Muscle of leg (tissue), 11 donors: ENCODE results near the gene TMEM138. TPM values are rescaled to one million over a fixed set of nuclear protein-coding genes. Genes with fewer than 3 reads are reported as not detected.
A peak's percentile ranks its signal among the peaks of the same experiment; 100 is the strongest.

Experiments
- DNase-seq: peaks from one replicate; pipeline ENCODE4 v3.0.0; 2013
- H3K27ac ChIP-seq: one replicate; pipeline ENCODE4 v1.5.1; 2013; ENCODE audit warnings: mild to moderate bottlenecking, low read length, control low read depth
- H3K27me3 ChIP-seq: one replicate; pipeline ENCODE4 v1.6.1; 2013; ENCODE audit warnings: low read length; ENCODE audit not compliant: control insufficient read depth, insufficient read depth
- H3K36me3 ChIP-seq: one replicate; pipeline ENCODE4 v1.6.1; 2013; ENCODE audit warnings: low read length; ENCODE audit not compliant: control insufficient read depth, insufficient read depth
- H3K4me1 ChIP-seq: one replicate; pipeline ENCODE4 v1.6.1; 2013; ENCODE audit warnings: low read length; ENCODE audit not compliant: control insufficient read depth, insufficient read depth
- H3K4me3 ChIP-seq: one replicate; pipeline ENCODE4 v1.5.1; 2013; ENCODE audit warnings: low read length, control low read depth
- H3K9me3 ChIP-seq: replicated peaks from 2 replicates; pipeline ENCODE4 v1.6.1; 2013; ENCODE audit warnings: low read depth, low read length; ENCODE audit not compliant: control insufficient read depth
- WGBS: methylation state at CpG from one replicate; pipeline ENCODE4 v1.1.5; 2013; ENCODE audit warnings: missing lambda C conversion rate; ENCODE audit not compliant: insufficient coverage; 5-methylcytosine and 5-hydroxymethylcytosine counted together
- polyA plus RNA-seq, 8 donors: library from polyadenylated mRNA; unstranded; fragments of 120-200 nt; gene quantifications; one replicate each; pipeline versions ENCODE4 v1.2.1 to v1.2.3, GENCODE V29; 2013; ENCODE audit warnings: inconsistent platforms in 1 of 8, low replicate concordance in 1 of 8; ENCODE audit not compliant: insufficient read length in 8 of 8, insufficient read depth in 1 of 8
- total RNA-seq: library from RNA; stranded (reverse); fragments of 120-200 nt; gene quantifications from one replicate; pipeline ENCODE4 v1.2.4, GENCODE V29; 2013

The TMEM138 gene
- total and polyA plus RNA-seq, 9 donors, result 14.4 to 25.1 (median 20.0) TPM

DNA sequence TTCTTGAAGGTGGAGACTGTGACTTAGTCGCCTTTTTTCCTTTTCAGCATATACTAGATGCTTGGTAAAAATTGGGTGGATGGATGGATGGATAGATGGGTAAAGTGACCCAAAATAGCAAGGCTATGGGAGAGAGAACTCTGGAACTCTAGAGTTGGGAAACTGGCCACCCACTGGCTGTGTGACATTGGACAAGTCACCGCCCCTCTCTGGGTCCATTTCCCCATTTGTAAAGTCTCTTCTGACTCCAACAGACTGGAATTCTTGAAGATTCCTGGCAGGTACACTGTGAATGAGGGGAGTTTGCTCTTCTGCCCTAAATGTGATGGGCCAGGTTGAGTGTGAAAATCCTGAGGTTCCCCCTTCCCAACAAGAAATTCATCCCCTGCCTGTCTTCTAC is 21.2 kb upstream of the TMEM138 start:
- no CpG with 5 or more reads among the region's 2 CpGs for WGBS
- Histone ChIP-seq H3K9me3 (no peaks in the 10 kb centered on the region), H3K4me3 (no peak overlapping the region), H3K27ac (no peak overlapping the region), H3K36me3 (peaks cover 35% of the 10 kb centered on the region), H3K27me3 (no peaks in the 10 kb centered on the region), H3K4me1 (peaks cover 16% of the 10 kb centered on the region)
- DNase-seq, result no peak

DNA sequence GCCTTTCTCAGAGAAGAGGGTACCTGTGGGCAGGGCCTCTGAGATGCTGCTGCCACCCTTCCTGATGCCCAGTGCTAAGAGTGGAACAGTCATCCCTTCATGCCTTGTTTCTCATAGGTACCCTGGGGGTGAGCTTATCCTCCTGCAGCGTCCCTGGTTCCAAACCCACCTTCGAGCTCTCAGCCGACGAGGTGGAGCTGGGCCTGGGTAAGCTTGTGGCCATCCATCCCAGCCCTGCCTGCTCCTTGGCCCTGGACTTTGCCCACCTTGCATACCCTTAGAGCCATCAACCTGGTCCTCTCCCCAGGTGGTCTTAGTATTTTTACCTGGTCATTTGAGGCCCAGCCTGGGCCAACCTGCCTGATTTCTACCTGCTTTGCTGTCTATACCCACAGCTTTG is 20.5 kb upstream of the TMEM138 start:
- H3K4me1 ChIP-seq, result peaks cover 11% of the 10 kb centered on the region
- no peak overlapping the region for H3K4me3 ChIP-seq
- no peaks in the 10 kb centered on the region for H3K9me3 ChIP-seq
- no peak for DNase-seq
- WGBS, result 93% methylated on average over 4 of the region's 4 CpGs
- peaks cover 42% of the 10 kb centered on the region for H3K36me3 ChIP-seq
- H3K27ac ChIP-seq, result no peak overlapping the region
- H3K27me3 ChIP-seq, result no peaks in the 10 kb centered on the region

DNA sequence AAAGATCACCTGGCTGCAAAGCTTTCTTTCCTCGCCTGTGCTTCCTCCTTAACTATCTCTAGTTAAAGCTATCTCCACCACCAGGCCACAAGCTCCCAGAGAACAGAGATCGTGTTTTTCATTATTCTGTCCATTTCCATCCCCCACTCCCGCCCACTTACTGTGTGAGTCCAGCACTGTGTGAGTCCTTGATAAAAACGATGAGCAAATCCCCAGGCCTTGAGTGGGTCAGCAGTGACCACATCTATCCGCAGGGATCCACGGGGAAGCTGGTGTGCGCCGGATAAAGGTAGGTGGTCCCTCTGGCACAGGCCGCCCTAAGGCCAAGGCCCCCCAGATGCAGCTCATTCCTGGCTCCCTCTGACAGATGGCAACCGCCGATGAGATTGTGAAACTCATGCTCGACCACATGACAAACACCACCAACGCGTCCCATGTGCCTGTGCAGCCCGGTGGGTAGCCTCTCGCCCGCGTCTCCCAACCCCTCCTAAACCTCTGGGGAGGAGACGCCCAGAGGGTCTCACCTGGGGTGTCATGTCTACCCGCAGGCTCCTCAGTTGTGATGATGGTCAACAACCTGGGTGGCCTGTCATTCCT is 19.9 kb upstream of the TMEM138 start:
- Histone ChIP-seq H3K4me3 (no peak overlapping the region), H3K27me3 (no peaks in the 10 kb centered on the region), H3K9me3 (no peaks in the 10 kb centered on the region), H3K4me1 (peaks cover 11% of the 10 kb centered on the region), H3K27ac (no peak overlapping the region), H3K36me3 (peaks cover 44% of the 10 kb centered on the region)
- WGBS, result 91% methylated on average over 19 of the region's 20 CpGs
- DNase-seq, result no peak

DNA sequence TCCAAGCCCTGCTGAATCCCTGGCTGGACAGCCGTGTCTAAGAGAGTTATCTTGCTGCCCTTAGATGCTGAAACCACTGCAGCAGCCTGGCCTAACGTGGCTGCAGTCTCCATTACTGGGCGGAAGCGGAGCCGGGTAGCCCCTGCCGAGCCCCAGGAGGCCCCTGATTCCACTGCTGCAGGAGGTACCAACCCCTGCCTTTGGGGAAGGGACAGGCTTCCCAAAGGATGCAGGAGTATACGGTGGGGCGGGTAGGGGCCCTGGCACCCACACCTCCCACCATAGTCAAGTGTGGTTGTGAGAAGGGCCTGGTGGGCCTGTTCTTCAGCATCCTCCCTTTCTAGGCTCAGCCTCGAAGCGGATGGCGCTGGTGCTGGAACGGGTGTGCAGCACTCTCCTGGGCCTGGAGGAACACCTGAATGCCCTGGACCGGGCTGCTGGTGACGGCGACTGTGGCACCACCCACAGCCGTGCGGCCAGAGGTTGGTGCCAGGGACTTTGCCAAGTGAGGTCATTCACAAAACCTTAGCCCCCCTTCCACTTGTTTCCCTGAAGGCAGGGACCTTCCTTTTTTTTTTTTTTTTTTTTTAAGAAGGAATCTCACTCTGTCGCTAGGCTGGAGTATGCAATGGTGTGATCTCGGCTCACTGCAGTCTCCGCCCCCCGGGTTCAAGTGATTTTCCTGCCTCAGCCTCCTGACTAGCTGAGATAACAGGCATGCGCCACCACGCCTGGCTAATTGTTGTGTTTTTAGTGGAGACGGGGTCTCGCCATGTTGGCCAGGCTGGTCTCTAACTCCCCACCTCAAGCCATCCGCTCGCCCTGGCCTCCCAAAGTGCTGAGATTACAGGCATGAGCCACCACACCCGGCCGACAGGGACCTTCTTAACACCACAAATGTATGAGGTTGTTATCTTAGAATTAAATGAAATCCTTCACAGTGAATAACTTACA is 18.1 kb upstream of the TMEM138 start:
- 95% methylated on average over 17 of the region's 29 CpGs for WGBS
- peaks cover 44% of the 10 kb centered on the region for H3K36me3 ChIP-seq
- peaks cover 11% of the 10 kb centered on the region for H3K4me1 ChIP-seq
- H3K9me3 ChIP-seq, result no peaks in the 10 kb centered on the region
- no peaks in the 10 kb centered on the region for H3K27me3 ChIP-seq
- no peak overlapping the region for H3K4me3 ChIP-seq
- DNase-seq, result no peak
- H3K27ac ChIP-seq, result no peak overlapping the region

DNA sequence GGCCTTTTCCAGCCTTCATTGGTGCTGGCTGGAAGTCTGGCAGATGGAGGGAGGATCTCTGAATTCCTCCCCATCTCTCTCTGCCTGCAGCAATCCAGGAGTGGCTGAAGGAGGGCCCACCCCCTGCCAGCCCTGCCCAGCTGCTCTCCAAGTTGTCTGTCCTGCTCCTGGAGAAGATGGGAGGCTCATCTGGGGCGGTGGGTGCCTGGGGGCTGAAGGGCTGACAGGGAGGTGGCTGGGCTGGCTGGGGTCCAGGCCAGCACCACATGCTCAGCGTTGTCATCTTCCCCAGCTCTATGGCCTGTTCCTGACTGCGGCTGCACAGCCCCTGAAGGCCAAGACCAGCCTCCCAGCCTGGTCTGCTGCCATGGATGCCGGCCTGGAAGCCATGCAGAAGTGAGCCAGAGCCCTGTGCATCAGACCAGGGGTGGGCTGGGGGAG is 17.0 kb upstream of the TMEM138 start:
- peaks cover 51% of the 10 kb centered on the region for H3K36me3 ChIP-seq
- peak; percentile 27 for DNase-seq
- no peak overlapping the region for H3K4me3 ChIP-seq
- peaks cover 11% of the 10 kb centered on the region for H3K4me1 ChIP-seq
- WGBS, result 43% methylated on average over 4 of the region's 4 CpGs
- H3K9me3 ChIP-seq, result no peaks in the 10 kb centered on the region
- H3K27me3 ChIP-seq, result no peaks in the 10 kb centered on the region
- H3K27ac ChIP-seq, result peak overlapping the region; percentile 7

DNA sequence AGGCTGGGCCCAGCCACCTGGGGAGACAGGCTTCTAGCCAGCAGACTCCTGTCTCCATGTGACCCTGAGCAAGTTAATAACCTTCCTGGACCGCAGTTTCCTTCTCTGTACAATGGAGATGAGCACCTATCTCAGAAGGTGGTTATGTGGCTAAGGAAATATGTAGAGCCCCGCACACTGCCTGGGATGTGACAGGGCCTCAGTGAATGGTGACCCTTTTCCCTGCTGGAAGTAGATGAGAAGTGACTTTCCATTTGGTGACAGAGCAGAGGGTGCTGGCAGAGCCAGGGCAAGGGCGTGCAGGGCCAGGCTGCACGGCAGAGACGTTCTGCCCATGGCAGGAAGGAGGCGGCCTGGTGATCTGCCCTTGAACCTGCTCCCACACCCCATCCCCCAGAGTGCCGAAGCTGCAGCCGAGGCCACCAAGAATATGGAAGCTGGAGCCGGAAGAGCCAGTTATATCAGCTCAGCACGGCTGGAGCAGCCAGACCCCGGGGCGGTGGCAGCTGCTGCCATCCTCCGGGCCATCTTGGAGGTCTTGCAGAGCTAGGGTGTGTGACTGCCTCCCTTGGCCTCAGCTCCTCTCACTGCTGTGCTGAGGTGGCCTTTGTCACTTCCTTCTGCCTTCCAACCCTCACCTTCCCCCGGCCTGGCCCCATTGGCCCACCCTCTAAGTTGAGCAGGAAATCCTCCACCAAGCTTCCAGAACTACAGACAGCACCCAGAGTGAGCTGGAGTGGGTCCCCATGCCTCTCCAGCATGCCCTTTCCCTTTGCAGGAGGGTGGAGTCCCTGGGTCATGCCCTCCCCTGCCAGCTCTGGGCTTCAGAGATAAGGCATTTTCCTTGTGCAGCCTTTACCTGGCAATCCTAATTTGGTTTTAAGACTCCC is 16.0 kb upstream of the TMEM138 start:
- H3K9me3 ChIP-seq, result no peaks in the 10 kb centered on the region
- WGBS, result 84% methylated on average over 12 of the region's 14 CpGs
- peaks cover 11% of the 10 kb centered on the region for H3K4me1 ChIP-seq
- no peak overlapping the region for H3K4me3 ChIP-seq
- H3K27me3 ChIP-seq, result no peaks in the 10 kb centered on the region
- no peak for DNase-seq
- H3K27ac ChIP-seq, result no peak overlapping the region
- H3K36me3 ChIP-seq, result peaks cover 55% of the 10 kb centered on the region

DNA sequence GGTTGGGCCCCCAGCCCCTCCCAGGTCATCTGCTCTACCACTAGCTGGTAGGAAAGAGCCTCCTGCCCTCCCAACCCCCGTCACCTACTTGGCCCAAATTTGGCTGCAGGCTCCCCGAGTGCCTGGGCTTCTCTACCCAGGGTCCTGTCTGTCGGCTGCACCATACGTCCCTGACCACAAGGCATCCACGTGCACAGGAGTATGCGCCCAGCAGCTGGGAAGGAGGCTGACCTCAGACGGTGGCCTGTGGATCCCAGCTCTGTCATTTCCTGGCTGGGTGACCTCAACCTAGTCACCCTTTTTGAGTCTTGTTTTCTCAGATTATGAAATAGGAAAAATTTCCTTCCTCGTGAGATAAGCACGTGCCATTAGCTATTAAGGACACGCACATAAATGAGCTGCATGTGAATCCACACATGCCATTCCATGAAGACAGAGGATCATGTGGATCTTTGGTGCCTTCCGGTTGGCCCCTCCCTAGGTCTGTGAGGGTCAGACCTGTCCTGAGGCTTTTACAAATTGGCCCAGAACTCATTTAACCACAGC is 14.2 kb upstream of the TMEM138 start:
- Histone ChIP-seq H3K9me3 (no peaks in the 10 kb centered on the region), H3K36me3 (peaks cover 54% of the 10 kb centered on the region), H3K27ac (no peak overlapping the region), H3K4me3 (no peak overlapping the region), H3K4me1 (peaks cover 11% of the 10 kb centered on the region), H3K27me3 (no peaks in the 10 kb centered on the region)
- no peak for DNase-seq
- WGBS, result 69% methylated on average over 7 of the region's 11 CpGs

DNA sequence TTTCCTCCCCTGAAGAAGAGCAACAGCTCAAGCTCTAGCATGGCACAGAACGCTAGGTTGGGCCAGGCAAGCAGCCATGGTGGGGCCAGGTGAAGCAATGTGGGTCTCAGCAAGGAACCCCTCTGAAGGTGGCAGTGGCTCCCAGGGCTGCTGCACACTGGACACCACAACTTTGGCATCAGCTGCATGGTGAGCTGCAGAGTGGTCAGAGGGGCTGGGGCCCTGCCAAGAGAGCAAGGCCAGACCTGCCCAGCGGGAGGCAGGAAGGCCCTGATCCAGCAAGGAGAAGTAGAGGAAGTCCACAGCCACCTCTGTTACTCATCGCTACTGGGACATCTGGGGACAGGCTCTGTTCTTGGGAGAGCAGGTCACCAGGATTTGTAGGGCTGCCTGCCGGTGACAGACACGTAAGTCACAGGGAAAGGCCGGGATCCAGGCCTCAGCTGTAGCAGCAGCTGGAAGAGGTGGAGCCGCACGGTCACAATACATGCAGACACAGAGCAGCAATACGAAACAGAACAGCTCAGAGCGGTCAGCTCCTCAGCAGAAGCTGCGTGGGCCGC is 12.9 kb upstream of the TMEM138 start:
- Histone ChIP-seq H3K4me3 (no peak overlapping the region), H3K27me3 (no peaks in the 10 kb centered on the region), H3K36me3 (peaks cover 62% of the 10 kb centered on the region), H3K9me3 (no peaks in the 10 kb centered on the region), H3K4me1 (peaks cover 11% of the 10 kb centered on the region), H3K27ac (no peak overlapping the region)
- 80% methylated on average over 7 of the region's 12 CpGs for WGBS
- DNase-seq, result no peak

DNA sequence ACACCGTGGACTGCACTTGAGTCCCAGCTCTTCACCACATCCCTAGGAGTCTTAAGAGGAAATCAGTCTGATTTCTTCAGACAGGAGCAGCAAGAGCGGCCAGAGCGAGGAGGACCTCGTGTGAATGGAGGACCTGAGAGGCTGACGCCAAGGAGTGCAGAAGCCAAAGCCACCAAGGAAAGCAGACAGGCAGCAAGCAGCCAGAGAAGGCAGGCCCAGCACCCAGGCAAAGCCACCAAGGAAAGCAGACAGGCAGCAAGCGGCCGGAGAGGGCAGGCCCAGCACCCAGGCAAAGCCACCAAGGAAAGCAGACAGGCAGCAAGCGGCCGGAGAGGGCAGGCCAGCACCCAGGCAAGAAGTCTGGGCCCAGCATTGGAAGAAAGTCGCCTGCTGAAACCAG is 12.3 kb upstream of the TMEM138 start:
- H3K27ac ChIP-seq, result no peak overlapping the region
- peaks cover 62% of the 10 kb centered on the region for H3K36me3 ChIP-seq
- H3K27me3 ChIP-seq, result no peaks in the 10 kb centered on the region
- peaks cover 8% of the 10 kb centered on the region for H3K4me1 ChIP-seq
- no peak overlapping the region for H3K4me3 ChIP-seq
- no peak for DNase-seq
- no peaks in the 10 kb centered on the region for H3K9me3 ChIP-seq
- 93% methylated on average over 10 of the region's 10 CpGs for WGBS
